Vagina (tissue), 2 donors: ENCODE measurements around the gene ARHGEF12.

Source experiments
- CTCF ChIP-seq, 3 experiments: fragments of 450-650 bp in 2 of 3; fragments of 200-600 bp in 1 of 3; sonication (generic) in 1 of 3; IDR thresholded peaks; one replicate each; pipeline ENCODE4 v1.5.1; 2017 to 2019; ENCODE audit warnings: antibody characterized with exemption in 3 of 3, mild to moderate bottlenecking in 2 of 3, moderate library complexity in 2 of 3
- POLR2A ChIP-seq, 2 donors: fragments of 450-650 bp; IDR thresholded peaks; one replicate each; pipeline ENCODE4 v1.6.1; 2017; ENCODE audit warnings: antibody characterized with exemption in 2 of 2, mild to moderate bottlenecking in 2 of 2, moderate library complexity in 2 of 2

- TF ChIP-seq CTCF (IDR thresholded peaks at IDR 0.05) (no peak), POLR2A (IDR thresholded peaks at IDR 0.05) (no peak)
Measured at GRCh38 chr11:120424185-120424969, 88.2 kb downstream of the ARHGEF12 start.
